Endothelial cell of umbilical vein (primary cell): Measurements from ENCODE around the gene LRP1.

Source experiments
- CTCF ChIP-seq, 2 donors: IDR thresholded peaks; 1 replicate in 1 of 2; 2 replicates in 1 of 2; pipeline ENCODE4 v1.5.1; 2011; ENCODE audit warnings: low read length in 2 of 2, mild to moderate bottlenecking in 2 of 2, moderate library complexity in 2 of 2, control low read depth in 1 of 2, inconsistent platforms in 1 of 2, low read depth in 1 of 2; ENCODE audit not compliant: insufficient read depth in 1 of 2; ENCODE audit errors: extremely low read depth in 1 of 2
- MYC ChIP-seq: IDR thresholded peaks from one replicate; pipeline ENCODE4 v1.6.1; 2011; ENCODE audit warnings: mild to moderate bottlenecking, low read depth, low read length
- POLR2A ChIP-seq: IDR thresholded peaks from 2 replicates; pipeline ENCODE4 v1.6.1; 2012; ENCODE audit warnings: low read depth, mild to moderate bottlenecking, control low read depth, low read length

GRCh38 chr12:57213058-57213715 lies 84.9 kb downstream of the LRP1 start:
- TF ChIP-seq MYC, result peak; percentile 75
- no peak for TF ChIP-seq POLR2A
- peak; percentile 96 to 98 for TF ChIP-seq CTCF (IDR thresholded peaks at IDR 0.05; ENCODE audit: extremely low read depth in 1 of 2, insufficient read depth in 1 of 2, low read depth in 1 of 2, low read length in 2 of 2)
